ENCODE results near the gene HSFX4.
"Not testable (repeated sequence)": the region's sequence is repeated elsewhere in the genome, so short reads cannot be mapped to it uniquely, and the experiment has no call there.

DNA sequence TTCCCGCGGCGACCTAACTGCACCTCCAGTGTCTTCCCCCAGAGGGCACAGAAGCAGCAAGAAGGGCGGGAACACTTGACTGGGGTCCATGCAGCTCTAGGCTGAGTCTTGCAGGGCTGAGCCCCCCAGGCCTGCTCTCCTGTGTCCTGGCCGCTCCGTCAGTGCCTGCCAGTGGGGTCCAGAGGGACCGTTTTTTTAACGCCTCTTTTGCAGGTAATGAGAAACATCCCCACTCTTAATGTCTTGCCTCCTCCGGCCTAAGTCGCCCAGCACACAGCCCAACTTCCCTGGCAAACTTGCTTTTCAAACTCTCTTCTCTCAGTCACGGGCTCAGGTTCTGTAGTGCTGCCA, 11.3 kb downstream of the HSFX4 start:
- TF ChIP-seq REST (IDR thresholded peaks at IDR 0.05); POLR2A (IDR thresholded peaks at IDR 0.05; ENCODE audit: low read length); ESRRA (IDR thresholded peaks at IDR 0.05; ENCODE audit: borderline replicate concordance, low read length); NR3C1 (IDR thresholded peaks at IDR 0.05); EHMT2 (IDR thresholded peaks at IDR 0.05; ENCODE audit: low read depth); NFE2L2 (conservative IDR thresholded peaks at IDR 0.05; ENCODE audit: low read length); MAZ (IDR thresholded peaks at IDR 0.05; ENCODE audit: borderline replicate concordance, low read depth, low read length); HDAC2 (IDR thresholded peaks at IDR 0.05); ZFP36 (IDR thresholded peaks at IDR 0.05; ENCODE audit: borderline replicate concordance, partially characterized antibody); CHD2 (IDR thresholded peaks at IDR 0.05; ENCODE audit: low read length, partially characterized antibody); EP300 (IDR thresholded peaks at IDR 0.05): not testable (repeated sequence)
- TF ChIP-seq CTCF (IDR thresholded peaks at IDR 0.05) (peak; percentile 20), MAX (IDR thresholded peaks at IDR 0.05) (peak; percentile 21; the same call in 1 of the 2 replicates), RAD21 (conservative IDR thresholded peaks at IDR 0.05 in 1 of 2, IDR thresholded peaks at IDR 0.05 in 1 of 2) (peak; percentile 20 to 43; a peak in 2 of 5 replicates)
